Endothelial cell of umbilical vein (primary cell): ENCODE data around the gene COASY. TPM values are rescaled to one million over a fixed set of nuclear protein-coding genes. Genes with fewer than 3 reads are reported as not detected.
"Not testable (repeated sequence)": the region's sequence is repeated elsewhere in the genome, so short reads cannot be mapped to it uniquely, and the experiment has no call there.

Source experiments
- BruUV-seq: library from RNA; stranded (reverse); fragments of 400-500 nt; replicated peaks from 2 replicates; lab custom pipeline; 2021; lab: Mats Ljungman, UMichigan
- CTCF ChIA-PET: fragments of 300-600, 350-600 bp; sonication (Branson Sonifier 250); formaldehyde crosslinking; loops from one replicate; lab custom pipeline; 2021; ENCODE audit warnings: antibody characterized with exemption, inconsistent platforms; lab: Charles Lee
- POLR2A ChIA-PET: fragments of 300-600, 350-600 bp; sonication (Branson Sonifier 250); formaldehyde crosslinking; loops from one replicate; lab custom pipeline; 2021; ENCODE audit warnings: antibody characterized with exemption, inconsistent platforms; lab: Charles Lee
- DNase-seq: peaks from one replicate; pipeline ENCODE4 v3.0.0-alpha.2; 2011; ENCODE audit warnings: low read depth, low spot score
- FAIRE-seq: peaks from 2 replicates; lab custom pipeline; 2011; peaks lifted over from hg19 to GRCh38; lab: Jason Lieb, UNC
- H2AFZ ChIP-seq: 2 replicates; pipeline ENCODE4 v1.6.0; 2012; ENCODE audit warnings: low read depth, low read length, control low read depth, inconsistent platforms
- H3K27ac ChIP-seq: 2 replicates; pipeline ENCODE4 v1.5.1; 2011; ENCODE audit warnings: low read depth, mild to moderate bottlenecking, control low read depth, low read length, moderate library complexity; ENCODE audit not compliant: insufficient read depth
- H3K27me3 ChIP-seq, 2 experiments: 2 replicates each; pipeline versions ENCODE4 v1.6.0 to v1.6.1; 2011; ENCODE audit warnings: low read length in 2 of 2, mixed read lengths in 1 of 2; ENCODE audit not compliant: control insufficient read depth in 2 of 2, insufficient read depth in 2 of 2
- H3K36me3 ChIP-seq, 2 experiments: 2 replicates in 1 of 2; 3 replicates in 1 of 2; pipeline ENCODE4 v1.5.1; 2011; ENCODE audit warnings: low read length in 2 of 2, mild to moderate bottlenecking in 1 of 2, moderate library complexity in 1 of 2; ENCODE audit not compliant: control insufficient read depth in 2 of 2, insufficient read depth in 2 of 2; ENCODE audit errors: extremely low read depth in 1 of 2
- H3K4me1 ChIP-seq: 3 replicates; pipeline ENCODE4 v1.5.1; 2011; ENCODE audit warnings: mild to moderate bottlenecking, low read length; ENCODE audit not compliant: control insufficient read depth, insufficient read depth; ENCODE audit errors: extremely low read depth
- H3K4me2 ChIP-seq: 2 replicates; pipeline ENCODE4 v1.6.1; 2011; ENCODE audit warnings: low read length, control low read depth, mixed read lengths; ENCODE audit not compliant: insufficient read depth
- H3K4me3 ChIP-seq, 3 experiments: fragments of 200-600 bp in 1 of 3; sonication (generic), shearing (Covaris generic) in 1 of 3; replicated peaks in 1 of 3; 2 replicates each; pipeline ENCODE4 v1.5.1; 2011 to 2016; ENCODE audit warnings: control low read depth in 3 of 3, low read length in 3 of 3, mild to moderate bottlenecking in 2 of 3, inconsistent platforms in 1 of 3, low read depth in 1 of 3, moderate library complexity in 1 of 3; ENCODE audit not compliant: insufficient read depth in 1 of 3
- H3K79me2 ChIP-seq: 2 replicates; pipeline ENCODE4 v1.6.0; 2012; ENCODE audit warnings: low read length, inconsistent platforms; ENCODE audit not compliant: control insufficient read depth, insufficient read depth
- H3K9ac ChIP-seq: replicated peaks from 2 replicates; pipeline ENCODE3; 2011; ENCODE audit warnings: low read length, control low read depth; ENCODE audit not compliant: insufficient read depth; ENCODE audit errors: extremely low read depth
- H3K9me1 ChIP-seq: replicated peaks from 3 replicates; pipeline ENCODE4 v1.6.0; 2011; ENCODE audit warnings: mild to moderate bottlenecking, low read length; ENCODE audit not compliant: control insufficient read depth, insufficient read depth; ENCODE audit errors: extremely low read depth
- H3K9me3 ChIP-seq: replicated peaks from 2 replicates; pipeline ENCODE4 v1.5.1; 2012; ENCODE audit warnings: low read length, inconsistent platforms; ENCODE audit not compliant: control insufficient read depth, insufficient read depth
- H4K20me1 ChIP-seq: replicated peaks from 2 replicates; pipeline ENCODE3; 2011; ENCODE audit warnings: mild to moderate bottlenecking, low read length; ENCODE audit not compliant: control insufficient read depth, insufficient read depth; ENCODE audit errors: extremely low read depth
- CTCF ChIP-seq, 2 donors: IDR thresholded peaks; 1 replicate in 1 of 2; 2 replicates in 1 of 2; pipeline ENCODE4 v1.5.1; 2011; ENCODE audit warnings: low read length in 2 of 2, mild to moderate bottlenecking in 2 of 2, moderate library complexity in 2 of 2, control low read depth in 1 of 2, inconsistent platforms in 1 of 2, low read depth in 1 of 2; ENCODE audit not compliant: insufficient read depth in 1 of 2; ENCODE audit errors: extremely low read depth in 1 of 2
- EZH2 ChIP-seq: IDR thresholded peaks from 2 replicates; pipeline ENCODE4 v1.6.1; 2012; ENCODE audit warnings: borderline replicate concordance, low read depth, mild to moderate bottlenecking, moderate library complexity, low read length, inconsistent platforms; ENCODE audit not compliant: severe bottlenecking
- FOS ChIP-seq: IDR thresholded peaks from 2 replicates; pipeline ENCODE4 v1.6.1; 2011; ENCODE audit warnings: mild to moderate bottlenecking, low read length, moderate library complexity, borderline replicate concordance; ENCODE audit not compliant: insufficient read depth
- GATA2 ChIP-seq: IDR thresholded peaks from 2 replicates; pipeline ENCODE4 v1.7.0; 2011; ENCODE audit warnings: low read depth, mild to moderate bottlenecking, moderate library complexity, mixed read lengths, low read length; ENCODE audit not compliant: insufficient read length, insufficient read depth
- JUN ChIP-seq: IDR thresholded peaks from 2 replicates; pipeline ENCODE4 v1.6.1; 2011; ENCODE audit warnings: borderline replicate concordance, low read depth; ENCODE audit not compliant: insufficient read length, insufficient read depth
- MAX ChIP-seq: IDR thresholded peaks from 2 replicates; pipeline ENCODE4 v1.6.1; 2011; ENCODE audit not compliant: insufficient read depth, insufficient read length
- MYC ChIP-seq: IDR thresholded peaks from one replicate; pipeline ENCODE4 v1.6.1; 2011; ENCODE audit warnings: mild to moderate bottlenecking, low read depth, low read length
- POLR2A ChIP-seq: IDR thresholded peaks from 2 replicates; pipeline ENCODE4 v1.6.1; 2012; ENCODE audit warnings: low read depth, mild to moderate bottlenecking, control low read depth, low read length
- POLR2AphosphoS5 ChIP-seq: IDR thresholded peaks from 2 replicates; pipeline ENCODE4 v1.6.1; 2012; ENCODE audit warnings: low read depth, mild to moderate bottlenecking, control low read depth, low read length, moderate library complexity; ENCODE audit not compliant: insufficient read depth
- dilution Hi-C: fragments of 300-500 bp; cut with MboI; formaldehyde crosslinking; loops from one replicate; pipeline ENCODE4 v1.15.0; 2019; ENCODE audit warnings: low sequenced_read_pairs; ENCODE audit not compliant: extremely low pct_ligation_motif_present
- intact Hi-C: fragments of 100-400 bp; cut with micrococcal nuclease; formaldehyde crosslinking; loops from one replicate; pipeline ENCODE4 v1.10.0; 2022
- polyA plus RNA-seq, 4 experiments: library from polyadenylated mRNA; depleted of rRNA in 3 of 4; stranded (reverse) in 3 of 4; unstranded in 1 of 4; fragments of >200 nt; gene quantifications; 2 replicates each; pipeline versions ENCODE4 v1.2.1 to v1.2.3, GENCODE V29; 2011 to 2012; ENCODE audit warnings: missing spikeins in 1 of 4
- total RNA-seq: library from RNA; stranded (reverse); gene quantifications from 2 replicates; pipeline ENCODE4 v1.2.3, GENCODE V29; 2021

COASY gene
- total and polyA plus RNA-seq, 2 donors (not counting 3 experiments of a cell fraction or from before 2014, with no cell fraction given), result 39.6 to 69.2 TPM

DNA sequence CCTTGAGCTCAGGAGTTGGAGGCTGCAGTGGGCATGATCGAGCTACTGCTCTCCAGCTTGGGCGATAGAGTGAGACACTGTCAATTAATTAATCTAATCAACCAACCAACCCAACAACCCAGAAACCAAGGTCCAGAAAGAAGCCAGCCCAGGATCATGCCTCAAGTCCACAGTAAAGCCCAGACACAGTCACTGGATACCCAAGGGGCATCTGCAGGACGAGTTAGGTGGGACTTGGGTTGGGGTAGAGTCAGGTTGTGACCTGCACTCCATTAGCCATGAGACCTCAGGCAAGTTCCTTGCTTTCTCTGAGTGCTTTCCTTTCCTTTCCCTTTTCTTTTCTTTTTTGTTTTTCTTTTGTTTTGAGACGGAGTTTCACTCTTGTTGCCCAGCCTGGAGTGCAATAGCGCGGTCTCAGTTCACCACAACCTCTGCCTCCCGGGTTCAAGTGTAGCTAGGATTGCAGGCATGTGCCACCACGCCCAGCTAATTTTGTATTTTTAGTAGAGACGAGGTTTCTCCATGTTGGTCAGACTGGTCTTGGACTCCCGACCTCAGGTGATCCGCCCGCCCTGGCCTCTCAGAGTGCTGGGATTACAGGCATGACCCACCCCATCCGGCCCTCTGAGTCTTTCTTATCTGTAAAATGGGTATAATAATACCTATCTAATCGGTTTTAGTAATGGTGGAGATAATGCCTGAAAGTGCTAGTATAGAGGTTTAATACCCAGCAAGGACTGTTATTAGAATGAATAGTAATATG lies 12.8 kb upstream of the COASY start:
- H3K4me3 ChIP-seq, result no peak overlapping the region
- H3K27ac ChIP-seq, result no peak overlapping the region
- peaks cover 10% of the 10 kb centered on the region for H3K79me2 ChIP-seq
- no peaks in the 10 kb centered on the region for H3K36me3 ChIP-seq
- intact Hi-C loops (no loop called here), dilution Hi-C loops (no loop called here)
- H3K9ac ChIP-seq, result no peak overlapping the region
- H3K9me3 ChIP-seq, result no peaks in the 10 kb centered on the region
- no peak for FAIRE-seq
- H3K4me2 ChIP-seq, result peak overlapping the region; percentile 42
- H2AFZ ChIP-seq, result no peak overlapping the region
- H3K9me1 ChIP-seq, result no peaks in the 10 kb centered on the region
- TF ChIP-seq MYC, result no peak
- TF ChIP-seq CTCF (IDR thresholded peaks at IDR 0.05; ENCODE audit: extremely low read depth in 1 of 2, insufficient read depth in 1 of 2, low read depth in 1 of 2, low read length in 2 of 2), result no peak
- no peak for TF ChIP-seq FOS
- no peak for TF ChIP-seq MAX
- no peak for TF ChIP-seq JUN
- no peak for TF ChIP-seq POLR2AphosphoS5
- no peak for TF ChIP-seq EZH2
- no peak for TF ChIP-seq POLR2A
- TF ChIP-seq GATA2, result no peak
- DNase-seq, result no peak
- H4K20me1 ChIP-seq, result no peaks in the 10 kb centered on the region
- H3K27me3 ChIP-seq, result no peaks in the 10 kb centered on the region
- H3K4me1 ChIP-seq, result peaks cover 5% of the 10 kb centered on the region
- ChIA-PET POLR2A (no interaction called here), CTCF (interaction anchor here (0.8 to 1.3 kb wide), 4 partner anchors 9 to 130 kb away, joined by 3 read pairs; no protein-coding TSS in a partner anchor)
- no TSS peak for BruUV-seq

- H3K4me3 ChIP-seq, H3K9me1 ChIP-seq, H3K9me3 ChIP-seq, H4K20me1 ChIP-seq, FAIRE-seq, dilution Hi-C loops, POLR2A ChIA-PET, H3K9ac ChIP-seq, intact Hi-C loops, CTCF ChIA-PET, H3K36me3 ChIP-seq, DNase-seq, H2AFZ ChIP-seq, BruUV-seq, H3K27me3 ChIP-seq: not testable (repeated sequence)
- H3K27ac ChIP-seq, result peak within 1 kb of the TSS; percentile 77
- peaks cover 17% of the 10 kb centered on the region for H3K79me2 ChIP-seq
- H3K4me1 ChIP-seq, result peaks cover 14% of the 10 kb centered on the region
- peak within 1 kb of the TSS; percentile 58 for H3K4me2 ChIP-seq
Measured at GRCh38 chr17:42552736-42553135, 9.2 kb upstream of the COASY start, which contains the start of gene HSD17B1. HSD17B1 (plus strand) TSS chr17:42552923; CDS start chr17:42552934, 11 bp downstream.
